Hepatocyte (in vitro differentiated cells): ENCODE data around the gene ELMOD3.

Experiments used
- EZH2 ChIP-seq: fragments of 200-600 bp; sonication (generic); IDR thresholded peaks from 2 replicates; pipeline ENCODE4 v1.6.1; 2016; ENCODE audit warnings: antibody characterized with exemption, mild to moderate bottlenecking, borderline replicate concordance
- TF ChIP-seq, protein P1 (sequence below): fragments of 200-600 bp; sonication (generic); IDR thresholded peaks from 2 replicates; pipeline ENCODE4 v1.5.1; 2016; ENCODE audit warnings: antibody characterized with exemption, mild to moderate bottlenecking; ENCODE audit not compliant: poor library complexity

DNA sequence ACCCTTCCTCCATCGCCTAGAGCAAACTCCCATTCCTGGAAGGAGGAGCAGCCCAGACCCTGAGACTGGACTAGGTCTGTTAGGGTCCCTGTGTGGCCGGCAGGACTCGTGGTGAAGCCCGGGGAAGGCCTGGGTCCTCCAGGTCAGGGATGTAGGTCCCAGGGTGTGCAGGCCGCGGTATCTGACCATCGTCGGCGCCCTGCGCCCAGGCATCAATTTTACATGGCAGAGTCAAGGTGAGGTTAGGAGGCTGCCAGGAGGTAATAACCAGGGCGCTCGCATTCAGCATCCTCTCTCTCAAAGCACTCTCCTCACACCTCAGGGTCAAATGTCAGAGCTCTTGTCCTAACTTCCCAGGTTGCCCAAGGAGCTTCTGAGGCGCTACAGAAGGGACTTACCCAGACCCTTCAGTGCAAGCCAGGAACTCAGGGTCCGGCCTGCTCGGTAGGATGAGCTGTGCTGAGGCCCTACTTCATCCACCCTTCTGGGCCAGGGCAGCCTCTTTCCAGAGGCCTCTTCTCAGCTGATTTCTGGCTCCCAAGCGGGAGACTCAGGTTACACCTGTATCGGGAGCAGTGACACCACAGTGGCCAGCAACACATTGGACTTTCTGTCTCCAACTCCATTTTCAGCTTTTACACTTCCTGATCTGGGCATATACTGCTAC, 64.6 kb downstream of the ELMOD3 start:
- TF ChIP-seq EZH2: no peak
- TF ChIP-seq, protein P1, sequence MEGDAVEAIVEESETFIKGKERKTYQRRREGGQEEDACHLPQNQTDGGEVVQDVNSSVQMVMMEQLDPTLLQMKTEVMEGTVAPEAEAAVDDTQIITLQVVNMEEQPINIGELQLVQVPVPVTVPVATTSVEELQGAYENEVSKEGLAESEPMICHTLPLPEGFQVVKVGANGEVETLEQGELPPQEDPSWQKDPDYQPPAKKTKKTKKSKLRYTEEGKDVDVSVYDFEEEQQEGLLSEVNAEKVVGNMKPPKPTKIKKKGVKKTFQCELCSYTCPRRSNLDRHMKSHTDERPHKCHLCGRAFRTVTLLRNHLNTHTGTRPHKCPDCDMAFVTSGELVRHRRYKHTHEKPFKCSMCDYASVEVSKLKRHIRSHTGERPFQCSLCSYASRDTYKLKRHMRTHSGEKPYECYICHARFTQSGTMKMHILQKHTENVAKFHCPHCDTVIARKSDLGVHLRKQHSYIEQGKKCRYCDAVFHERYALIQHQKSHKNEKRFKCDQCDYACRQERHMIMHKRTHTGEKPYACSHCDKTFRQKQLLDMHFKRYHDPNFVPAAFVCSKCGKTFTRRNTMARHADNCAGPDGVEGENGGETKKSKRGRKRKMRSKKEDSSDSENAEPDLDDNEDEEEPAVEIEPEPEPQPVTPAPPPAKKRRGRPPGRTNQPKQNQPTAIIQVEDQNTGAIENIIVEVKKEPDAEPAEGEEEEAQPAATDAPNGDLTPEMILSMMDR: no peak
